Adrenal gland (tissue), 5 donors: Measurements from ENCODE around the gene PLEKHD1.

ENCODE experiments used
- CTCF ChIP-seq, 6 experiments: fragments of 450-650 bp in 4 of 6; fragments of 200-600 bp in 2 of 6; sonication (generic) in 1 of 6; IDR thresholded peaks; 1 replicate in 5 of 6; 2 replicates in 1 of 6; pipeline versions ENCODE4 v1.5.1 to v1.8.0; 2016 to 2021; ENCODE audit warnings: antibody characterized with exemption in 6 of 6, mild to moderate bottlenecking in 2 of 6, moderate library complexity in 1 of 6
- POLR2A ChIP-seq, 2 donors: fragments of 450-650 bp; IDR thresholded peaks; one replicate each; pipeline ENCODE4 v1.6.1; 2017; ENCODE audit warnings: antibody characterized with exemption in 2 of 2, mild to moderate bottlenecking in 2 of 2, moderate library complexity in 1 of 2
- donor health status: DM: no; HTN: no; CAD: no.

- TF ChIP-seq POLR2A (IDR thresholded peaks at IDR 0.05) (no peak), CTCF (IDR thresholded peaks at IDR 0.05) (no peak)
Measured at GRCh38 chr14:69480136-69480535, 4.4 kb upstream of the PLEKHD1 start.
